IMR-90 (cell line): ENCODE results near the gene ST3GAL5. TPM values are rescaled to one million over a fixed set of nuclear protein-coding genes. Genes with fewer than 3 reads are reported as not detected.

Experiments used
- ATAC-seq: fragments of 200-7000 bp; cut with Tn5 transposase; 2 replicates; pipeline ENCODE4 v1.9.1; 2020; ENCODE audit warnings: low read depth, mild to moderate bottlenecking, moderate library complexity
- BruUV-seq: library from RNA; stranded (reverse); fragments of 400-500 nt; replicated peaks from 2 replicates; lab custom pipeline; 2021; lab: Mats Ljungman, UMichigan
- CTCF ChIA-PET: fragments of 300-600 bp; formaldehyde crosslinking; extraction: SDS; loops from one replicate; lab custom pipeline; 2021; ENCODE audit warnings: antibody characterized with exemption; lab: Yijun Ruan, JAX
- POLR2A ChIA-PET: fragments of 300-600 bp; sonication (Branson Sonifier 250); formaldehyde crosslinking; loops from one replicate; lab custom pipeline; 2022; ENCODE audit warnings: antibody characterized with exemption; ENCODE audit not compliant: unreplicated experiment; lab: Charles Lee
- DNase-seq: peaks from one replicate; pipeline ENCODE4 v3.0.0; 2013
- H2AFZ ChIP-seq: replicated peaks from 2 replicates; pipeline ENCODE3; 2013; ENCODE audit warnings: low read length, mild to moderate bottlenecking; ENCODE audit not compliant: poor library complexity
- H2AK5ac ChIP-seq: 2 replicates; pipeline ENCODE4 v1.6.1; 2013; ENCODE audit warnings: low read depth, low read length, inconsistent platforms
- H2AK9ac ChIP-seq: replicated peaks from 2 replicates; pipeline ENCODE3; 2013; ENCODE audit warnings: mild to moderate bottlenecking, low read depth, low read length, moderate library complexity; ENCODE audit not compliant: poor library complexity
- H2BK120ac ChIP-seq: 2 replicates; pipeline ENCODE4 v1.6.1; 2013; ENCODE audit warnings: low read depth, low read length, inconsistent platforms
- H2BK15ac ChIP-seq: 3 replicates; pipeline ENCODE4 v1.6.1; 2013; ENCODE audit warnings: low read depth, low read length, inconsistent platforms
- H2BK20ac ChIP-seq: 2 replicates; pipeline ENCODE4 v1.6.1; 2013; ENCODE audit warnings: low read depth, mild to moderate bottlenecking, inconsistent platforms, low read length, moderate library complexity
- H2BK5ac ChIP-seq: 2 replicates; pipeline ENCODE4 v1.6.1; 2013; ENCODE audit warnings: mild to moderate bottlenecking, low read depth, low read length, inconsistent platforms; ENCODE audit not compliant: poor library complexity, severe bottlenecking
- H3K14ac ChIP-seq: replicated peaks from 2 replicates; pipeline ENCODE4 v1.6.1; 2013; ENCODE audit warnings: low read depth, low read length, inconsistent platforms
- H3K18ac ChIP-seq: 2 replicates; pipeline ENCODE4 v1.6.1; 2013; ENCODE audit warnings: low read depth, low read length, control low read depth
- H3K23ac ChIP-seq: 2 replicates; pipeline ENCODE4 v1.6.1; 2013; ENCODE audit warnings: low read depth, low read length, inconsistent platforms
- H3K27ac ChIP-seq: 2 replicates; pipeline ENCODE4 v1.5.1; 2013; ENCODE audit warnings: mild to moderate bottlenecking, control low read depth, low read length; ENCODE audit not compliant: insufficient read depth
- H3K27me3 ChIP-seq: 2 replicates; pipeline ENCODE4 v1.6.1; 2013; ENCODE audit warnings: low read length; ENCODE audit not compliant: control insufficient read depth, insufficient read depth
- H3K36me3 ChIP-seq: 2 replicates; pipeline ENCODE4 v1.6.1; 2013; ENCODE audit warnings: low read length, mixed read lengths; ENCODE audit not compliant: control insufficient read depth, insufficient read depth
- H3K4ac ChIP-seq: 2 replicates; pipeline ENCODE4 v1.6.1; 2013; ENCODE audit warnings: low read depth, low read length, inconsistent platforms
- H3K4me1 ChIP-seq: 2 replicates; pipeline ENCODE4 v1.6.1; 2013; ENCODE audit warnings: low read length, mixed read lengths; ENCODE audit not compliant: control insufficient read depth, insufficient read depth
- H3K4me2 ChIP-seq: 2 replicates; pipeline ENCODE4 v1.6.1; 2013; ENCODE audit warnings: low read depth, mild to moderate bottlenecking, control low read depth, low read length, moderate library complexity
- H3K4me3 ChIP-seq: 2 replicates; pipeline ENCODE4 v1.5.1; 2013; ENCODE audit warnings: low read depth, mild to moderate bottlenecking, control low read depth, low read length, moderate library complexity; ENCODE audit not compliant: insufficient read depth
- H3K56ac ChIP-seq: 2 replicates; pipeline ENCODE4 v1.6.1; 2013; ENCODE audit warnings: low read length, inconsistent platforms; ENCODE audit not compliant: insufficient read depth; ENCODE audit errors: extremely low read depth
- H3K79me1 ChIP-seq, 2 experiments: 2 replicates each; pipeline ENCODE4 v1.6.1; 2013; ENCODE audit warnings: low read length in 2 of 2, inconsistent platforms in 1 of 2, low read depth in 1 of 2
- H3K9ac ChIP-seq: 2 replicates; pipeline ENCODE4 v1.6.1; 2013; ENCODE audit warnings: low read depth, low read length, control low read depth
- H3K9me1 ChIP-seq: 2 replicates; pipeline ENCODE4 v1.6.1; 2013; ENCODE audit warnings: low read length, inconsistent platforms; ENCODE audit not compliant: insufficient read depth
- H3K9me3 ChIP-seq: 2 replicates; pipeline ENCODE4 v1.6.1; 2013; ENCODE audit warnings: low read length; ENCODE audit not compliant: control insufficient read depth, insufficient read depth
- H4K20me1 ChIP-seq: 2 replicates; pipeline ENCODE4 v1.6.1; 2013; ENCODE audit warnings: low read length, inconsistent platforms; ENCODE audit not compliant: insufficient read depth
- H4K5ac ChIP-seq: 2 replicates; pipeline ENCODE4 v1.6.1; 2013; ENCODE audit warnings: mild to moderate bottlenecking, low read depth, low read length, control low read depth
- H4K8ac ChIP-seq, 2 experiments: 2 replicates each; pipeline ENCODE4 v1.6.1; 2013; ENCODE audit warnings: low read depth in 2 of 2, low read length in 2 of 2, control low read depth in 1 of 2, inconsistent platforms in 1 of 2
- H4K91ac ChIP-seq: 2 replicates; pipeline ENCODE4 v1.6.1; 2013; ENCODE audit warnings: low read depth, low read length, inconsistent platforms; ENCODE audit not compliant: insufficient read depth
- RFX5 ChIP-seq: IDR thresholded peaks from 2 replicates; pipeline ENCODE4 v1.8.0; 2012; ENCODE audit warnings: low read depth, mild to moderate bottlenecking, low read length, moderate library complexity
- WGBS, 2 experiments: methylation state at CpG; one replicate each; pipeline versions ENCODE4 v1.1.5 to v1.1.7; 2013; ENCODE audit warnings: missing lambda C conversion rate in 2 of 2; ENCODE audit not compliant: insufficient read length in 1 of 2; ENCODE audit errors: extremely low coverage in 2 of 2; 5-methylcytosine and 5-hydroxymethylcytosine counted together
- dilution Hi-C: fragments of 300-500 bp; cut with HindIII; formaldehyde crosslinking; loops from one replicate; pipeline ENCODE4 v1.14.3; 2018; ENCODE audit warnings: low sequenced_read_pairs; ENCODE audit not compliant: unreplicated experiment
- in situ Hi-C: fragments of 300-500 bp; cut with MboI; formaldehyde crosslinking; loops from 3 replicates; pipeline ENCODE4 v1.14.3; 2019; ENCODE audit warnings: low sequenced_read_pairs, inconsistent platforms, mixed read lengths
- intact Hi-C: fragments of 100-400 bp; cut with micrococcal nuclease; formaldehyde crosslinking; loops from 2 replicates; pipeline ENCODE4 v1.10.0; 2022
- polyA plus RNA-seq, 3 experiments: library from polyadenylated mRNA; depleted of rRNA; stranded (reverse); fragments of >200 nt; gene quantifications; 2 replicates each; pipeline ENCODE4 v1.2.3, GENCODE V29; 2012; ENCODE audit warnings: low replicate concordance in 1 of 3
- total RNA-seq: library from RNA; depleted of rRNA; stranded (reverse); fragments of >200 nt; gene quantifications from 2 replicates; pipeline ENCODE4 v1.2.3, GENCODE V29; 2012
- TF ChIP-seq, protein P1 (sequence below): conservative IDR thresholded peaks from 2 replicates; pipeline ENCODE4 v1.5.1; 2012; ENCODE audit warnings: mild to moderate bottlenecking, low read depth, low read length, improper control_type of control experiment

The ST3GAL5 gene
- total and polyA plus RNA-seq, 2 of the 4 experiments (the other 2 are of a cell fraction): 16.8 to 21.0 TPM

DNA sequence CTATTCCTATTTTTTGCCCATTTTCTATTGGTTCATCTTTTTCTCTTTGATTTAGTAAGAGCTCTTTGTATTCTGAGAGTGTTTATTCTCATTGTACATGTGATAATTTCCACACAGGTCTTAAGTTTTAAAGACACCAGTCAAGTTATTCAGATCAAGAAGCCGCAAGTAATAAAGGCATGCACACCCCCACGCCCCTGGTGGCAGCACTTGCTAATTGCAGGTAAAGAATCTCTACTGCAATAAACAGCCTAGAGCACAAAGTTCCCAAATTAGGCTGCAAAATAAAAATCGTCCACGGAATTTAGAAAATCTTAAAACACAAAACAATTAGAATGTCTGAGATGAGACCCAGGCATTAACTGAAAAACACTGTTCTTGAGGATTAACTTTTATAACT lies 45.2 kb downstream of the ST3GAL5 start:
- no peaks in the 10 kb centered on the region for H3K9me3 ChIP-seq
- no peak overlapping the region for H3K14ac ChIP-seq
- no peak for ATAC-seq
- no peaks in the 10 kb centered on the region for H4K20me1 ChIP-seq
- H2AK5ac ChIP-seq: no peak overlapping the region
- H2BK120ac ChIP-seq: no peak overlapping the region
- no peak overlapping the region for H2BK15ac ChIP-seq
- no peak overlapping the region for H3K23ac ChIP-seq
- H4K8ac ChIP-seq: no peak overlapping the region
- H3K9ac ChIP-seq: no peak overlapping the region
- BruUV-seq: no TSS peak
- CTCF ChIA-PET: no interaction called here
- H3K9me1 ChIP-seq: peaks cover 6% of the 10 kb centered on the region; the same call in 1 of the 2 replicates
- H4K5ac ChIP-seq: no peak overlapping the region
- H3K4me1 ChIP-seq: peaks cover 4% of the 10 kb centered on the region
- H3K18ac ChIP-seq: no peak overlapping the region
- no peak overlapping the region for H3K56ac ChIP-seq
- no peak overlapping the region for H3K4me3 ChIP-seq
- in situ Hi-C loops (no loop called here), intact Hi-C loops (no loop called here), dilution Hi-C loops (no loop called here)
- DNase-seq: no peak
- no peak overlapping the region for H2BK20ac ChIP-seq
- no peak overlapping the region for H3K4me2 ChIP-seq
- H3K79me1 ChIP-seq: no peaks in the 10 kb centered on the region
- no peak for TF ChIP-seq RFX5
- TF ChIP-seq, protein P1, sequence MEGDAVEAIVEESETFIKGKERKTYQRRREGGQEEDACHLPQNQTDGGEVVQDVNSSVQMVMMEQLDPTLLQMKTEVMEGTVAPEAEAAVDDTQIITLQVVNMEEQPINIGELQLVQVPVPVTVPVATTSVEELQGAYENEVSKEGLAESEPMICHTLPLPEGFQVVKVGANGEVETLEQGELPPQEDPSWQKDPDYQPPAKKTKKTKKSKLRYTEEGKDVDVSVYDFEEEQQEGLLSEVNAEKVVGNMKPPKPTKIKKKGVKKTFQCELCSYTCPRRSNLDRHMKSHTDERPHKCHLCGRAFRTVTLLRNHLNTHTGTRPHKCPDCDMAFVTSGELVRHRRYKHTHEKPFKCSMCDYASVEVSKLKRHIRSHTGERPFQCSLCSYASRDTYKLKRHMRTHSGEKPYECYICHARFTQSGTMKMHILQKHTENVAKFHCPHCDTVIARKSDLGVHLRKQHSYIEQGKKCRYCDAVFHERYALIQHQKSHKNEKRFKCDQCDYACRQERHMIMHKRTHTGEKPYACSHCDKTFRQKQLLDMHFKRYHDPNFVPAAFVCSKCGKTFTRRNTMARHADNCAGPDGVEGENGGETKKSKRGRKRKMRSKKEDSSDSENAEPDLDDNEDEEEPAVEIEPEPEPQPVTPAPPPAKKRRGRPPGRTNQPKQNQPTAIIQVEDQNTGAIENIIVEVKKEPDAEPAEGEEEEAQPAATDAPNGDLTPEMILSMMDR: peak; percentile 37
- no peaks in the 10 kb centered on the region for H3K27me3 ChIP-seq
- H3K36me3 ChIP-seq: peaks cover 10% of the 10 kb centered on the region
- H3K4ac ChIP-seq: no peak overlapping the region
- H2AFZ ChIP-seq: no peak overlapping the region
- no peak overlapping the region for H3K27ac ChIP-seq
- POLR2A ChIA-PET: interaction anchor here (0.6 kb wide), 1 partner anchor 81 kb away, joined by 3 read pairs; no protein-coding TSS in a partner anchor
- H4K91ac ChIP-seq: no peak overlapping the region
- H2AK9ac ChIP-seq: no peak overlapping the region
- H2BK5ac ChIP-seq: no peak overlapping the region
- no CpG with 5 or more reads among the region's 4 CpGs for WGBS, 2 experiments
